Measurements from ENCODE around the gene ATXN7L3. TPM values are rescaled to one million over a fixed set of nuclear protein-coding genes. Genes with fewer than 3 reads are reported as not detected.

Gene ATXN7L3
- total and polyA plus RNA-seq, 10 of the 15 experiments (the other 5 are each of a cell fraction or from before 2014, with no cell fraction given): 0.71 to 78.7 (median 32.7) TPM

- no peak for TF ChIP-seq ZBTB40 (IDR thresholded peaks at IDR 0.05; ENCODE audit: borderline replicate concordance)
- no peak for TF ChIP-seq ATF2 (IDR thresholded peaks at IDR 0.05; ENCODE audit: low read length)
- TF ChIP-seq JUNB (IDR thresholded peaks at IDR 0.05): no peak
- no peak for TF ChIP-seq BCLAF1 (IDR thresholded peaks at IDR 0.05)
- TF ChIP-seq MXI1 (IDR thresholded peaks at IDR 0.05; ENCODE audit: low read depth, low read length): peak; percentile 69; the same call in 1 of the 2 replicates
- TF ChIP-seq USF2 (IDR thresholded peaks at IDR 0.05; ENCODE audit: borderline replicate concordance, low read depth, low read length): no peak
- TF ChIP-seq ZNF592 (IDR thresholded peaks at IDR 0.05): peak; percentile 83; the same call in 1 of the 2 replicates
- no peak for TF ChIP-seq CHD1 (IDR thresholded peaks at IDR 0.05; ENCODE audit: low read depth, low read length)
- no peak for TF ChIP-seq ZBTB33 (IDR thresholded peaks at IDR 0.05)
- TF ChIP-seq IRF4 (IDR thresholded peaks at IDR 0.05; ENCODE audit: low read depth, low read length): 0 out of 2 replicates have a peak, but pooled peaks have one; percentile 9
Observed at GRCh38 chr17:44210342-44211192, 10.9 kb upstream of the ATXN7L3 start (continued).
